K562 (cell line): ENCODE results near the gene SLC2A4. TPM values are rescaled to one million over a fixed set of nuclear protein-coding genes. Genes with fewer than 3 reads are reported as not detected.
A peak's percentile ranks its signal among the peaks of the same experiment; 100 is the strongest.

ENCODE experiments used
- ARID3B ChIP-seq: fragments of 250-450 bp; sonication (Bioruptor Pico); IDR thresholded peaks from 2 replicates; pipeline ENCODE4 v1.4.0; 2020; ENCODE audit warnings: borderline replicate concordance
- E2F6 ChIP-seq, 2 experiments: IDR thresholded peaks; 2 replicates each; pipeline ENCODE4 v1.6.1; 2011; ENCODE audit warnings: borderline replicate concordance in 1 of 2, control low read depth in 1 of 2, low read depth in 1 of 2, low read length in 1 of 2, mild to moderate bottlenecking in 1 of 2, mixed read lengths in 1 of 2, moderate library complexity in 1 of 2; ENCODE audit not compliant: insufficient read depth in 1 of 2, insufficient read length in 1 of 2, poor library complexity in 1 of 2, severe bottlenecking in 1 of 2; ENCODE audit errors: extremely low read depth in 1 of 2
- EP300 ChIP-seq: IDR thresholded peaks from 2 replicates; pipeline ENCODE4 v1.6.1; 2012; ENCODE audit warnings: low read length, improper control_type of control experiment
- EWSR1 ChIP-seq: fragments of 450-650 bp; IDR thresholded peaks from 2 replicates; pipeline ENCODE4 v1.6.1; 2018; ENCODE audit warnings: borderline replicate concordance, mild to moderate bottlenecking, low read depth, moderate library complexity; ENCODE audit not compliant: partially characterized antibody
- FOXK1 ChIP-seq: sonication (generic); formaldehyde crosslinking; IDR thresholded peaks from 2 replicates; pipeline ENCODE4 v1.8.0; 2022; ENCODE audit warnings: missing genetic modification reagents, mild to moderate bottlenecking, borderline replicate concordance
- GABPB1 ChIP-seq: sonication (generic); formaldehyde crosslinking; IDR thresholded peaks from 2 replicates; pipeline ENCODE4 v1.8.0; 2022; ENCODE audit warnings: mild to moderate bottlenecking, missing genetic modification reagents
- NFYB ChIP-seq: IDR thresholded peaks from 2 replicates; pipeline ENCODE4 v1.6.1; 2011; ENCODE audit warnings: mild to moderate bottlenecking, moderate library complexity; ENCODE audit not compliant: insufficient read length; ENCODE audit errors: extremely low read depth
- PPARD ChIP-seq: fragments of 250-450 bp; sonication (Bioruptor Pico); IDR thresholded peaks from 2 replicates; pipeline ENCODE4 v1.8.0; 2022; ENCODE audit warnings: inconsistent platforms, mild to moderate bottlenecking, moderate library complexity
- PRPF4 ChIP-seq: fragments of 200-400 bp; formaldehyde crosslinking; IDR thresholded peaks from one replicate; pipeline ENCODE4 v1.6.1; 2017; ENCODE audit warnings: low read length, low read depth, mild to moderate bottlenecking; ENCODE audit not compliant: insufficient read depth, poor library complexity, severe bottlenecking
- SREBF1 ChIP-seq: fragments of 150-350 bp; IDR thresholded peaks from 2 replicates; pipeline ENCODE4 v1.6.1; 2014; ENCODE audit warnings: antibody characterized with exemption, low read depth, low read length, borderline replicate concordance
- TAF1 ChIP-seq: IDR thresholded peaks from 2 replicates; pipeline ENCODE4 v1.6.1; 2011; ENCODE audit warnings: mild to moderate bottlenecking, low read length, moderate library complexity; ENCODE audit not compliant: insufficient read depth, control insufficient read depth, severe bottlenecking; ENCODE audit errors: extremely low read depth
- TAL1 ChIP-seq: fragments of 450-650 bp; IDR thresholded peaks from 2 replicates; pipeline ENCODE4 v1.6.1; 2016; ENCODE audit warnings: mild to moderate bottlenecking
- YY1 ChIP-seq, 3 experiments: IDR thresholded peaks; 2 replicates each; pipeline ENCODE4 v1.6.1; 2011; ENCODE audit warnings: low read length in 2 of 3, mild to moderate bottlenecking in 2 of 3, moderate library complexity in 2 of 3, borderline replicate concordance in 1 of 3, control low read depth in 1 of 3, low read depth in 1 of 3; ENCODE audit not compliant: insufficient read depth in 3 of 3, insufficient replicate concordance in 2 of 3, control insufficient read depth in 1 of 3, insufficient read length in 1 of 3; ENCODE audit errors: extremely low read depth in 1 of 3
- ZNF511 ChIP-seq: sonication (generic); formaldehyde crosslinking; IDR thresholded peaks from 2 replicates; pipeline ENCODE4 v1.8.0; 2022; ENCODE audit warnings: mild to moderate bottlenecking, missing genetic modification reagents
- ZNF609 ChIP-seq: sonication (generic); formaldehyde crosslinking; IDR thresholded peaks from 2 replicates; pipeline ENCODE4 v1.8.1; 2023; ENCODE audit warnings: missing genetic modification reagents, mild to moderate bottlenecking, borderline replicate concordance
- ZNF75A ChIP-seq: fragments of 450-650 bp; formaldehyde crosslinking; IDR thresholded peaks from 2 replicates; pipeline ENCODE4 v1.4.0; 2020; ENCODE audit warnings: mild to moderate bottlenecking
- polyA plus RNA-seq, 8 experiments: library from polyadenylated mRNA; depleted of rRNA in 4 of 8; stranded (reverse) in 5 of 8; unstranded in 3 of 8; fragments of >200 nt; fragmentation: Nextera tagmentation in 2 of 8; fragmentation: Illumina TruSeq in 1 of 8; extraction: Ambion mirVana in 2 of 8; extraction: Trizol in 1 of 8; gene quantifications; 2 replicates each; pipeline versions ENCODE4 v1.2.1 to v1.2.3, GENCODE V29; 2011 to 2014; ENCODE audit warnings: inconsistent platforms in 1 of 8, missing spikeins in 1 of 8
- total RNA-seq, 7 experiments: library from RNA; depleted of rRNA in 6 of 7; stranded (reverse); fragments of >200 nt in 6 of 7; fragmentation: Illumina TruSeq in 2 of 7; extraction: Trizol in 2 of 7; gene quantifications; 2 replicates each; pipeline versions ENCODE4 v1.2.1 to v1.2.3, GENCODE V29; 2011 to 2021; ENCODE audit warnings: low replicate concordance in 1 of 7

The SLC2A4 gene
- total and polyA plus RNA-seq, 9 of the 15 experiments (the other 6 are each of a cell fraction or from before 2014, with no cell fraction given): 0.74 to 3.5 (median 1.6) TPM

GRCh38 chr17:7241783-7242716, 39.5 kb upstream of the SLC2A4 start, which contains the start of gene GABARAP (continued):
- TF ChIP-seq ARID3B (CRISPR knock-in tag): no peak
- TF ChIP-seq SREBF1: no peak
- TF ChIP-seq FOXK1 (CRISPR knock-in tag): no peak
- TF ChIP-seq YY1 (IDR thresholded peaks at IDR 0.05; ENCODE audit: borderline replicate concordance in 1 of 3, control insufficient read depth in 1 of 3, extremely low read depth in 1 of 3, insufficient read depth in 3 of 3, insufficient read length in 1 of 3, insufficient replicate concordance in 2 of 3, low read depth in 1 of 3, low read length in 2 of 3): no peak
- TF ChIP-seq EWSR1: no peak
- TF ChIP-seq PRPF4: no peak
- TF ChIP-seq ZNF75A (CRISPR knock-in tag): no peak
- no peak for TF ChIP-seq NFYB
- TF ChIP-seq GABPB1 (CRISPR knock-in tag): peak; percentile 49; the same call in 1 of the 2 replicates
- TF ChIP-seq ZNF511 (CRISPR knock-in tag): peak; percentile 70; the same call in 1 of the 2 replicates
- no peak for TF ChIP-seq ZNF609
- TF ChIP-seq TAL1: no peak
- no peak for TF ChIP-seq E2F6 (IDR thresholded peaks at IDR 0.05; ENCODE audit: borderline replicate concordance in 1 of 2, extremely low read depth in 1 of 2, insufficient read depth in 1 of 2, insufficient read length in 1 of 2, low read depth in 1 of 2, low read length in 1 of 2, poor library complexity in 1 of 2, severe bottlenecking in 1 of 2)
- TF ChIP-seq TAF1: peak; percentile 45
- no peak for TF ChIP-seq PPARD
- TF ChIP-seq EP300: no peak
